Measurements from ENCODE around the gene DYNC1H1.

Gene DYNC1H1

DNA sequence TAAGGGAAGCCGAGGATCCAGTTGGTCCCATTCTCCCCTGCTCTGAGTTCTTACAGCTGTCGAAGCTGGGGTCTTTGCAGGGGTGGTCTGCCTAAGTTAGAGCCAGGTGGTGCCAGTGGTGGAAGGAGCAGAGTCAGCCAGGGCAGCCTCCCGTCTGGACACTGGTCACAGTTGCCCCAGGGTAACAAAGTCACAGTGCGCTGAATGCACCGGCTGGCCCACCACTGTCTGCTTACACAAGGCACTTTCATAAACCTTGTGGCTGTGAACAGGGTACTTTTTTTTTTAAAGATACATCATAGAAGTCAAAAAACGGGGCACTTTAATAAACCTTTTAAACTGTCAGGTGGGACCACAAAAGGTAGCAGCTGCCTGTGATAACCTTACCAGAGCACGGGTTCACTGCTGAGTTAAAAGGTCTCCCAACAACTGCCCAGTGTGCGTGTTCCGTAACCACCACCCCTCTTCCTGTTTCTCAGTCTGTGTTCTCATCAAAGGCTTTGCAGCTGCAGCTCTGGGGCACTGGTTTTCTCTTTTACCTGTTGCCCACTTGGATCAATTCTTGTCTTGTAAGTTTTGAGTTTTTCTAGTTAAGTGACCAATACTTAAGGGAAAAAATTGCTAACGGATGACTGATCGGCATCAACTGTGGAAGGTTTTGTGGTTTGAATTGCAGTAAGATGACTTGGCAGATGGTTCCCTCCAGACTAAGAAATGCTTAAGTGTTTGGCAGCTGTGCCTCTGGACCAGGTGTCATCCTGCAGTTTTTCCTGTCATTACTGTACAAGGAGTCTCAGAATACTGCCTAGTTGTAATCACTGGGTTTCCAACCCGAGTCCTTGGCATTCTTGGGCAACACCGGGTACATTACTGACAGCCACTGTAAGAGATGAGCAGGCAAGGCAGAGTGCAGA lies 55.9 kb downstream of the DYNC1H1 start:
- H3K27me3 ChIP-seq (ENCODE audit: insufficient read depth, low read length, poor library complexity), result no peaks in the 10 kb centered on the region
- no peaks in the 10 kb centered on the region for H3K79me1 ChIP-seq (ENCODE audit: low read length)
- H3K9ac ChIP-seq (ENCODE audit: low read length), result no peak overlapping the region
- H3K4me1 ChIP-seq (ENCODE audit: control insufficient read depth, low read depth, low read length), result no peaks in the 10 kb centered on the region
- no peaks in the 10 kb centered on the region for H3K79me2 ChIP-seq (ENCODE audit: control insufficient read depth, insufficient read depth, low read length)
- no peak overlapping the region for H4K8ac ChIP-seq (ENCODE audit: low read depth, low read length)
- H3K23ac ChIP-seq (ENCODE audit: low read length), result no peak overlapping the region
- no peak overlapping the region for H3K4me2 ChIP-seq (ENCODE audit: low read length)
- H3K36me3 ChIP-seq (ENCODE audit: control insufficient read depth, insufficient read depth, low read length), result peaks cover 43% of the 10 kb centered on the region
- no CpG with 5 or more reads among the region's 13 CpGs for WGBS (ENCODE audit: extremely low coverage, insufficient coverage, low lambda C conversion rate)
- no peak for DNase-seq
- no peak overlapping the region for H2BK120ac ChIP-seq (ENCODE audit: low read depth, low read length)
- no peak overlapping the region for H3K18ac ChIP-seq (ENCODE audit: low read length)
- H3K27ac ChIP-seq (ENCODE audit: low read depth, low read length), result no peak overlapping the region
- no peak overlapping the region for H2AK5ac ChIP-seq (ENCODE audit: low read length)
- H3K4ac ChIP-seq (ENCODE audit: low read depth, low read length), result no peak overlapping the region
- no peak overlapping the region for H4K5ac ChIP-seq (ENCODE audit: low read length)
- no peak overlapping the region for H3K4me3 ChIP-seq (ENCODE audit: low read length)
- no peak overlapping the region for H2BK15ac ChIP-seq (replicated peaks; ENCODE audit: low read depth)
- H2BK5ac ChIP-seq (ENCODE audit: low read length), result no peak overlapping the region
- H3K56ac ChIP-seq (ENCODE audit: low read length), result no peak overlapping the region

DNA sequence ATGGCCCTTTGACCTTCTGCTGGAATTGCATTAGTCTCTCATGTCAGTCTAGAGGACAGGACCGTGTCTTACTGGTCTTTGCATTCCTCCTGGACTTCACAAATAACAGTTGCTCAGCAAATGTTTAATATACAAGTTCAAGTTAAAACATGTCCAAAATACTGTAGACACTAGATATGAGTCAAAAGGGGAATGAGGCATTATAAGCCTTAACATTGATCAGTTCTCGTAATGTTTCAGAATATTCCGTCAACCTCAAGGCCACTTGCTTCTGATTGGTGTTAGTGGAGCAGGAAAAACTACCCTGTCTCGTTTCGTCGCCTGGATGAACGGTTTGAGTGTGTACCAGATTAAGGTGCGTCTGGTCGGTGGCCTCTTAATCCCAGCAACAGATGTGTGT lies 62.6 kb downstream of the DYNC1H1 start:
- Histone ChIP-seq H3K4me2 (ENCODE audit: low read length) (no peak overlapping the region), H3K4me1 (ENCODE audit: control insufficient read depth, low read depth, low read length) (no peaks in the 10 kb centered on the region), H3K4me3 (ENCODE audit: low read length) (no peak overlapping the region), H3K79me2 (ENCODE audit: control insufficient read depth, insufficient read depth, low read length) (no peaks in the 10 kb centered on the region), H3K56ac (ENCODE audit: low read length) (no peak overlapping the region), H4K8ac (ENCODE audit: low read depth, low read length) (no peak overlapping the region), H3K36me3 (ENCODE audit: control insufficient read depth, insufficient read depth, low read length) (peaks cover 33% of the 10 kb centered on the region), H2BK15ac (replicated peaks; ENCODE audit: low read depth) (no peak overlapping the region), H2BK5ac (ENCODE audit: low read length) (no peak overlapping the region), H2AK5ac (ENCODE audit: low read length) (no peak overlapping the region), H3K27ac (ENCODE audit: low read depth, low read length) (no peak overlapping the region), H3K27me3 (ENCODE audit: insufficient read depth, low read length, poor library complexity) (no peaks in the 10 kb centered on the region), H3K4ac (ENCODE audit: low read depth, low read length) (no peak overlapping the region), H3K23ac (ENCODE audit: low read length) (no peak overlapping the region), H4K5ac (ENCODE audit: low read length) (no peak overlapping the region), H3K79me1 (ENCODE audit: low read length) (no peaks in the 10 kb centered on the region), H3K18ac (ENCODE audit: low read length) (no peak overlapping the region), H2BK120ac (ENCODE audit: low read depth, low read length) (no peak overlapping the region), H3K9ac (ENCODE audit: low read length) (no peak overlapping the region)
- DNase-seq, result no peak
- no CpG with 5 or more reads among the region's 9 CpGs for WGBS (ENCODE audit: extremely low coverage, insufficient coverage, low lambda C conversion rate)

DNA sequence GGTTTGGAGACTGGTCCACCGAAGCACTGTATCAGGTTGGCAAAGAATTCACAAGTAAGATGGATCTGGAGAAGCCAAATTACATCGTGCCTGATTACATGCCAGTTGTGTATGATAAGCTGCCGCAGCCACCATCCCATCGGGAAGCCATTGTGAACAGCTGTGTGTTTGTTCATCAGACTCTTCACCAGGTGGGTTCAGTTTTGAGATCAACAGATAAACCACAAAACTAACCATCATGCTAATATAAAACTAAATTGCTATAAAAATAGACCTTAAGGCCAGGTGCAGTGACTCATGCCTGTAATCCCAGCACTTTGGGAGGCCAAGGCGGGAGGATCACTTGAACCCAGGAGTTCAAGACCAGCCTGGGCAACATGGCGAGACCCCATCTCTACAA lies 63.6 kb downstream of the DYNC1H1 start:
- Histone ChIP-seq H3K9ac (ENCODE audit: low read length) (no peak overlapping the region), H3K79me1 (ENCODE audit: low read length) (no peaks in the 10 kb centered on the region), H3K27ac (ENCODE audit: low read depth, low read length) (no peak overlapping the region), H3K79me2 (ENCODE audit: control insufficient read depth, insufficient read depth, low read length) (no peaks in the 10 kb centered on the region), H3K23ac (ENCODE audit: low read length) (no peak overlapping the region), H3K18ac (ENCODE audit: low read length) (no peak overlapping the region), H4K8ac (ENCODE audit: low read depth, low read length) (no peak overlapping the region), H3K27me3 (ENCODE audit: insufficient read depth, low read length, poor library complexity) (no peaks in the 10 kb centered on the region), H3K36me3 (ENCODE audit: control insufficient read depth, insufficient read depth, low read length) (peaks cover 36% of the 10 kb centered on the region), H3K4me1 (ENCODE audit: control insufficient read depth, low read depth, low read length) (no peaks in the 10 kb centered on the region), H2BK15ac (replicated peaks; ENCODE audit: low read depth) (no peak overlapping the region), H3K4ac (ENCODE audit: low read depth, low read length) (no peak overlapping the region), H3K4me3 (ENCODE audit: low read length) (no peak overlapping the region), H3K4me2 (ENCODE audit: low read length) (no peak overlapping the region), H2BK5ac (ENCODE audit: low read length) (no peak overlapping the region), H4K5ac (ENCODE audit: low read length) (no peak overlapping the region), H3K56ac (ENCODE audit: low read length) (no peak overlapping the region), H2AK5ac (ENCODE audit: low read length) (no peak overlapping the region), H2BK120ac (ENCODE audit: low read depth, low read length) (no peak overlapping the region)
- DNase-seq, result no peak
- no CpG with 5 or more reads among the region's 6 CpGs for WGBS (ENCODE audit: extremely low coverage, insufficient coverage, low lambda C conversion rate)

- Histone ChIP-seq H2BK120ac (ENCODE audit: low read depth, low read length) (no peak overlapping the region), H3K79me1 (ENCODE audit: low read length) (no peaks in the 10 kb centered on the region), H4K8ac (ENCODE audit: low read depth, low read length) (no peak overlapping the region), H3K36me3 (ENCODE audit: control insufficient read depth, insufficient read depth, low read length) (peaks cover 42% of the 10 kb centered on the region), H3K23ac (ENCODE audit: low read length) (no peak overlapping the region), H3K79me2 (ENCODE audit: control insufficient read depth, insufficient read depth, low read length) (no peaks in the 10 kb centered on the region), H3K56ac (ENCODE audit: low read length) (no peak overlapping the region), H2BK5ac (ENCODE audit: low read length) (no peak overlapping the region), H3K4me1 (ENCODE audit: control insufficient read depth, low read depth, low read length) (no peaks in the 10 kb centered on the region), H3K18ac (ENCODE audit: low read length) (no peak overlapping the region), H3K27ac (ENCODE audit: low read depth, low read length) (no peak overlapping the region), H3K27me3 (ENCODE audit: insufficient read depth, low read length, poor library complexity) (no peaks in the 10 kb centered on the region), H3K9ac (ENCODE audit: low read length) (no peak overlapping the region), H3K4me3 (ENCODE audit: low read length) (no peak overlapping the region), H2BK15ac (replicated peaks; ENCODE audit: low read depth) (no peak overlapping the region), H3K4ac (ENCODE audit: low read depth, low read length) (no peak overlapping the region), H2AK5ac (ENCODE audit: low read length) (no peak overlapping the region), H3K4me2 (ENCODE audit: low read length) (no peak overlapping the region), H4K5ac (ENCODE audit: low read length) (no peak overlapping the region)
- DNase-seq, result peak; percentile 81
- WGBS (ENCODE audit: extremely low coverage, insufficient coverage, low lambda C conversion rate), result no CpG with 5 or more reads among the region's 3 CpGs
Observed at GRCh38 chr14:102028733-102029132, 64.4 kb downstream of the DYNC1H1 start.

GRCh38 chr14:102029956-102030355 lies 65.6 kb downstream of the DYNC1H1 start:
- Histone ChIP-seq H2BK120ac (ENCODE audit: low read depth, low read length) (no peak overlapping the region), H2AK5ac (ENCODE audit: low read length) (no peak overlapping the region), H3K36me3 (ENCODE audit: control insufficient read depth, insufficient read depth, low read length) (peaks cover 43% of the 10 kb centered on the region), H3K23ac (ENCODE audit: low read length) (no peak overlapping the region), H3K4ac (ENCODE audit: low read depth, low read length) (no peak overlapping the region), H2BK5ac (ENCODE audit: low read length) (no peak overlapping the region), H3K18ac (ENCODE audit: low read length) (no peak overlapping the region), H3K27me3 (ENCODE audit: insufficient read depth, low read length, poor library complexity) (no peaks in the 10 kb centered on the region), H3K4me2 (ENCODE audit: low read length) (no peak overlapping the region), H2BK15ac (replicated peaks; ENCODE audit: low read depth) (no peak overlapping the region), H3K4me3 (ENCODE audit: low read length) (no peak overlapping the region), H4K8ac (ENCODE audit: low read depth, low read length) (no peak overlapping the region), H3K27ac (ENCODE audit: low read depth, low read length) (no peak overlapping the region), H3K79me2 (ENCODE audit: control insufficient read depth, insufficient read depth, low read length) (no peaks in the 10 kb centered on the region), H4K5ac (ENCODE audit: low read length) (no peak overlapping the region), H3K56ac (ENCODE audit: low read length) (no peak overlapping the region), H3K79me1 (ENCODE audit: low read length) (no peaks in the 10 kb centered on the region), H3K4me1 (ENCODE audit: control insufficient read depth, low read depth, low read length) (no peaks in the 10 kb centered on the region), H3K9ac (ENCODE audit: low read length) (no peak overlapping the region)
- peak; percentile 40 for DNase-seq
- no CpG with 5 or more reads among the region's 2 CpGs for WGBS (ENCODE audit: extremely low coverage, insufficient coverage, low lambda C conversion rate)

- Histone ChIP-seq H4K5ac (ENCODE audit: low read length) (no peak overlapping the region), H3K27me3 (ENCODE audit: insufficient read depth, low read length, poor library complexity) (no peaks in the 10 kb centered on the region), H2BK120ac (ENCODE audit: low read depth, low read length) (no peak overlapping the region), H2BK15ac (replicated peaks; ENCODE audit: low read depth) (no peak overlapping the region), H3K79me1 (ENCODE audit: low read length) (no peaks in the 10 kb centered on the region), H3K56ac (ENCODE audit: low read length) (no peak overlapping the region), H3K79me2 (ENCODE audit: control insufficient read depth, insufficient read depth, low read length) (no peaks in the 10 kb centered on the region), H3K23ac (ENCODE audit: low read length) (no peak overlapping the region), H3K4ac (ENCODE audit: low read depth, low read length) (no peak overlapping the region), H4K8ac (ENCODE audit: low read depth, low read length) (no peak overlapping the region), H3K27ac (ENCODE audit: low read depth, low read length) (no peak overlapping the region), H3K4me2 (ENCODE audit: low read length) (no peak overlapping the region), H3K4me1 (ENCODE audit: control insufficient read depth, low read depth, low read length) (no peaks in the 10 kb centered on the region), H3K4me3 (ENCODE audit: low read length) (no peak overlapping the region), H2AK5ac (ENCODE audit: low read length) (no peak overlapping the region), H3K36me3 (ENCODE audit: control insufficient read depth, insufficient read depth, low read length) (peaks cover 42% of the 10 kb centered on the region), H3K18ac (ENCODE audit: low read length) (no peak overlapping the region), H3K9ac (ENCODE audit: low read length) (no peak overlapping the region), H2BK5ac (ENCODE audit: low read length) (no peak overlapping the region)
- no peak for DNase-seq
- no CpG with 5 or more reads among the region's 13 CpGs for WGBS (ENCODE audit: extremely low coverage, insufficient coverage, low lambda C conversion rate)
Observed at GRCh38 chr14:102033241-102033640, 68.9 kb downstream of the DYNC1H1 start.
